HG02571 (cell line): Measurements from ENCODE around the gene TMEM141.

Experiments
- ATAC-seq: cut with Tn5 transposase; IDR thresholded peaks from one replicate; pipeline ENCODE4 v1.9.1; 2021; ENCODE audit warnings: mild to moderate bottlenecking, moderate library complexity; ENCODE audit not compliant: unreplicated experiment

Gene TMEM141

DNA sequence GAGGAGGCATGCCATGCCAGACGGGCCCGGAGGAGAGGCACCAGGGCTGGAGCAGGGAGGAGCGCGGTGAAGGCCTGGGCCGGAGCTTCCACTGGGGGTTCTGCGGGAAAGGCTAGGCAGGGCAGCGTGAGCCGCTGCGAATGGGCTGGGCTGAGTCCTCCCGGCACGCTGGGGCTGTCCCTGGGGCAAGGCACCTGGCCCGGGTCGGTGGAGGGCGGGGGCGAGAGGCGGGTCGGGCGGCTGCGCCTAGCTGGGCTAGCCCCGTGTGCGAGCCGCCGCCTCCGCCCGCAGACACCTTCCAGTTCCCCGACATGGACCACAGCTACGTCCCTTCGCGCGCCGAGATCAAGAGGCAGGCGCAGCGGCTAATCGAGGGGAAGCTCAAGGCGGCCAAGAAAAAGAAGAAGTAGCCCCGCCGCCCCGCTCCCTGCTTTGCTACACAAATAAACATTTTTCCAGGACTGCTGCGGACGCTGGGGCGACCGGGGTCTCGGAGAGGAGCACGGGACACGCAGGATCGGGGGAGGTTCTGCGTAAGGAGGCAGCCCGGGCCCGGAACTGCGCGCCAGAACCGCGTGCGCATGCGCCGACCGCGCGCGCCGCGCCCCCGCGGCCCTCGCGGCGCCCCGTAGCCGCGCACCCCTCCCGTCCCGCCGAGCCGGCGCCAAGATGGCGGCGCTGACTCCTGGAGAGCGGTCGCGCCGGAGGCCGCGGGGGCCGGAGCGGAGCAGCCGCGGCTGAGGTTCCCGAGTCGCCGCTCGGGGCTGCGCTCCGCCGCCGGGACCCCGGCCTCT is 16.3 kb downstream of the TMEM141 start, which contains the start of gene RABL6:
TSS of gene RABL6 (plus strand) at position 668 of the 794 bp plus-strand sequence. CDS start 249 bp downstream, outside the sequence.
- peak; percentile 71 for ATAC-seq

DNA sequence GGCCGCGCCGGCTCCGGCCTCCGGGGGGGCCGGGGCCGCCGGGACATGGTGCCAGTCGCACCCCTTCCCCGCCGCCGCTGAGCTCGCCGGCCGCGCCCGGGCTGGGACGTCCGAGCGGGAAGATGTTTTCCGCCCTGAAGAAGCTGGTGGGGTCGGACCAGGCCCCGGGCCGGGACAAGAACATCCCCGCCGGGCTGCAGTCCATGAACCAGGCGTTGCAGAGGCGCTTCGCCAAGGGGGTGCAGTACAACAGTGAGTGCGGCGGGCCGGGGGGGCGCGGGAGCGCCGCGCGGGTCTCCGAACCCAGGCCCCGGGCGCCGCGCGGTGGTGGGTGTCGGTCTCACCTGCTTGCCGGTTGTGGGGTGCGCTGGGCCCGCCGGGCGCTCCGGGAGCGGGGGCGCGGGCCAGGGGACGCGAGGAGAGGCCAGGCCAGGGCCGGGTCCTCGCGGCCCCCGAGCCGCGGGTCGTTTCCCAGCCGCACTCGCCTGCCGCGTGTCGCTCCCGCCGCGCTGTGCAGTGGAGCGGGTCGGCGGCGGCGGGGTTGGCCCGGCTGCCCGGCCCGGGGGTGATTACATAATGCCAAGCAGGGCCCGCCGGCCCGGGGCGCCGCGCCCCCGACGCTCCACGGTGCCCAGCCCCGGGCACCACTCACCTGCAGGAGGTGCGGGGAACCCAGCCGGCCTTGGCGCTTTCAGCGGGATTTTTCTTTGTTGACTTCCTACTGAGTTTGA is 17.1 kb downstream of the TMEM141 start:
- peak; percentile 29 for ATAC-seq

DNA sequence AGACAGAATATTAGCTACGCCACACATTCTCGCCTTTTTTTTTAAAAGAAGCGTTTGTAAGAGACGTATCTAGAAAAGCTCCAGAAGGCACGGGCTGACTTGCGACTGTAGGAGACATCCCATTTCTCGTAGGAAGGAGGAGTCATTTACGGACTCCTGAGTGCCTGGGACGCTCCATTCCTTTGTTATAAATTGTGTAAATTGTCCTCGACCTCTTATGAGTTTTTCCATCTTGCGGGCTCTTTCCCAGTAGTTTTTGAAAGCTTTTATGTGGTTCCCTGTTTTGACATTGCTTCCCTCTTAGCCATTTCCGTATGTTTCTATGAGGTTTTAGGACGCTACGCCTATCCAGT is 17.6 kb downstream of the TMEM141 start:
- ATAC-seq, result no peak

DNA sequence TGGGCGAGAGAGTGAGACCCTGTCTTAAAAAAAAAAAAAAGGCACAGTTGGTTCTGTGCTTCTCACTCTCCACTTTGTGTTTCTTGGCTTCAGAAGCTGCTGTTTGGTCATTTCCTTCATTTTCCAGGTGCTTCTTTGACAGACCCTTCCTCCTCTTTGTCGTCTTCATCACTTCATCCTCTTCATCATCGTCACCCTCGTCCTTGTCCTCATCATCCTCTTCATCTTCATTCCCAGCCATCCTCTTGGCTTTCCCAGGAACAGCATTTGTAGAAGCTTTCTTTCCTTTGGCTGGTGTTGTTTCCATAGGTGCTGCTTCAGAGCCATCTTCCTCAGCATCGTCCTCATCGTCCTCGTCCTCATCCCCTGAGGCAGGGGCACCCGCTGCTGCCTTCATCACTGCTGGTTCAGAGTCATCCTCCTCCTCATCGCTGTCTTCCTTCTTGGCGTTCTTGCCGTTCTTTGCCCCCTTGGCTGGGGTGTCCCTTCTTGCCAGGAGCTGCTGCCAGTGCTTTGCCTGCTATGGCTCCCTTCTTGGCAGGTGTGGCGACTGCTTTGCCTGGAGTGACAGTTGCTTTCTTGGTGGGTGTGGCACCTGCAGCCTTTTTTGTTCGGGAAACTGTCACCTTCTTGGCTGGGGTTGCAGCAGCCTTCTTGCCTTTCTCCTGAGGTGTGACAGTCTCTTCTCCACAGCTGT is 23.7 kb downstream of the TMEM141 start:
- ATAC-seq, result no peak

DNA sequence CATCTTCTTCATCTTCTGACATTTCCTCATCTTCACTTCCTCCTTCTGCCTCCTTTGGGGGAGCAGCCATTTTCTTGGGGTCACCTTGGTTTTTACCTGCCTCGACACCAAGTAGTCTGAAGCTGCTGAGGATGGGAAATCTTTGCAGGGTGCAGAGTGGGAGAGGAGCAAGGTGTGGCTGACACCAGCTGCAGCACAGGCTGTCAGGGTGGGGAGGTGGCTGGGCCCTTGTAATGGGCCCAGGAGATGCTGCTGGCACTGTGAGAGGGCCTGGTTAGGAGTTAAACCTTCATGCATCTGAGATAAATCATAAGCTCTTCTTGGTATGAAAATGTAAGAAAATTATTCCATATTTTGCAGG is 24.3 kb downstream of the TMEM141 start:
- no peak for ATAC-seq

DNA sequence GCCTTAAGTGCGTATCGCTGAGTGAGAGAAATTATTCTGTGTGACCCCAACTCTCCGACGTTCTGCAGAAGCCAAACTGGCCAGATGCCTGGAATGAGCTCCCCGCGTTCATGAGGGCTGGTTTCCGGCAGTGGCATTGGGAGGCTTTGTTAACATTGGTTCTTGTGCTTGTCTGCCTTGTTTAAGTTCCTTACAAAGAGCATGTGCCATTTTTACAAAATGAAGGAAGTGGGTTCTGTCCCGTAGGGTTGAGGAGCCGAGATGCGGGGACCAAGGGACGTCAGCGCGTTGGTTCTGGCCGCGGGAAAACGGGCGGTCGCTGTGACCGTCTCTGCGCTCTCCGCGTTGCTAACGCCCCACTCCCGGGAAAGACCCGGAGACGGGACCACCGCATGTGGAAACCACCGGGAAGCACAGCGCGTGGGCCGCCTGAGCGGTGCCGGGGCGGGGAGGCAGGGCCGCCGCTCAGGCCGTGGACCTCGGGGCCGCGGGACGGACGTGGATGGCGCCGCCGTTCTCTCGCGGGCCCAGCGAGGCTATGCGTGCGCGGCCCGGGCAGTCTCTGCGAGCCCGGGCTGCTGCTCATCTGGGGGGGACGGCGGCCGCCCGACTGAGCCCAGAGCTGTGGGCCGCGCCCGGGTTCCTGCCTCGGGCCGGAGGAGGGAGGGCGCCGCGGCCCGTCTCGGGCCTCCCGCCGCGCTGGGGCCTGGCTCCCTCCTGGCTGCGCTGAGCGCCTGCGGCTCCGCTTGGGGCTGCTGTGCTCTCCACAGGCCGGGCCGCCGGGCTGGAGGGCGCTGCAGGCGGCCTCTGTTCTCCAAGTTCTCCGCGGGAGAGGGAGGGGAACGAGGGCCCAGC is 30.1 kb downstream of the TMEM141 start:
- no peak for ATAC-seq

DNA sequence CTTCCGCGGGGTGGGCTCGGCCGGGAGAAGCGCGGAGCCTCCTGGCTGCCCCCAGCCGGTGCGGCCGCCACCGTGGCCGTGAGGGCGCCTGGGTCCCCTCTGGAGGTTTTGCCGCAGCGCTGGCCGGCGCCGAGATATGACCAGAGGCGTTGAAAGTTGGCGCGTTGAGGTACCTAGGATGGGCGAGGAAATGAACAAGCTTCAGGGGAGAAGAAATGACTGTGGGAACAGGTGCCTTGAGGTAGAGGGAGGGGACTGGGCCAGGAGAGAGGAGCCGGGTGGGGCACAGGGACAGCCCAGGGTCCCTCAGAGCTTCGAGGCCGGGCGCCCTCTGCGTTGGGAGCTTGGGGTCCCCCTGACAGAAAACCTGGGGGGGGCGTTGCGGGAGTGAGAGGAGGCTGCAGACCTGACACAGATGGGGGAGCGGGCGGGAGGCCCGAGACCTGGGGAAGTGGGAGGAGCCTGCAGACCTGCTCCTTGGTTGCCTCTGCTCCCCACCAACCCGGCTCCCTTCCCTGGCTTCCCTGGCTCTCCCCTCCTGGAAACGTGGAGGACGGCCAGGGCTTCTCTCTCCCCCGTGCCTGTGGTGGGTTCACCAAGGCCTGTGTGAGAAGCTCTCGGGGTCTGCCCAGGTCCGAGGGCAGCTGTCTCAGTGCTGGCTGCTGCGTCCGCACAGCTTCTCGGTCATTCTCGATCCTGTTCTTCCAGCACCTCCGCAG is 30.8 kb downstream of the TMEM141 start:
- ATAC-seq, result no peak

DNA sequence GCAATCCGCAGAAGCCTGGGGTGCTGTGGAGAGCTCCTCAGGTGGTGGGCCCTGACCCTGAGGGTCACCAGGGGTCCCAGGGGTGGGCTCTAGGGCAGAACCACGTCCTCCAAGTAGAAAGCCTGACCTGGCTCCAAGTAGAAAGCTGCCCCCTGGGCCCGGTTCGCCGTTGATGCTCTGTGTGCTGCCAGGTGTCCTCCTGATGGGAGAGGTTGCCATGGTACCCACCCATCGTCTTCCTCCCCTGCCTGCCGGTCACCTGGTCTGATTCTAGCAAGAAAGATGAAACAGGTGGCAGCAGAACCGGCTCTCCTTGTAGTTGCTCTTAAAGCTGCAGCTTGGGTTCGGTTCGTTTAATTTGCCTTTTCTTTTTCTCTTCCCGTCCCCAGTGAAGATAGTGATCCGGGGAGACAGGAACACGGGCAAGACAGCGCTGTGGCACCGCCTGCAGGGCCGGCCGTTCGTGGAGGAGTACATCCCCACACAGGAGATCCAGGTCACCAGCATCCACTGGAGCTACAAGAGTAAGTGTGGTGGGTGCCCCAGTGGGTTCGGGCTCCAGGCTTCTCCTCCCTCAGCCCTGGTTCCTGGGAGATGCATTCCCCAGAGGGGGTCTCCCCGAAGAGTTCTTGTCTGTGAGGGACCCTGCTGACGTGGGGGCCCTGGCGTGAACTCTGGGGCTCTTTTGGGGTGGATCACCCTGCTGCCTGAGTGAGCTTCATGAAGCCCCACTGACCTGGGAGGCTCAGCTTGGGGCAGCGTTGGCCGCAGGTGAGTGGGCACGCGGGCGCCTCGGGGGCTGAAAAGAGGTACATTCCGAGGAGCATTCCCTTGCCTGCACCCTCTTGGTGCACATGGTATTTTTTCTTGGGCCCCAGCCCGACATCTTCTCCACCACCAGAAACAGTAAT is 32.2 kb downstream of the TMEM141 start:
- ATAC-seq, result no peak

DNA sequence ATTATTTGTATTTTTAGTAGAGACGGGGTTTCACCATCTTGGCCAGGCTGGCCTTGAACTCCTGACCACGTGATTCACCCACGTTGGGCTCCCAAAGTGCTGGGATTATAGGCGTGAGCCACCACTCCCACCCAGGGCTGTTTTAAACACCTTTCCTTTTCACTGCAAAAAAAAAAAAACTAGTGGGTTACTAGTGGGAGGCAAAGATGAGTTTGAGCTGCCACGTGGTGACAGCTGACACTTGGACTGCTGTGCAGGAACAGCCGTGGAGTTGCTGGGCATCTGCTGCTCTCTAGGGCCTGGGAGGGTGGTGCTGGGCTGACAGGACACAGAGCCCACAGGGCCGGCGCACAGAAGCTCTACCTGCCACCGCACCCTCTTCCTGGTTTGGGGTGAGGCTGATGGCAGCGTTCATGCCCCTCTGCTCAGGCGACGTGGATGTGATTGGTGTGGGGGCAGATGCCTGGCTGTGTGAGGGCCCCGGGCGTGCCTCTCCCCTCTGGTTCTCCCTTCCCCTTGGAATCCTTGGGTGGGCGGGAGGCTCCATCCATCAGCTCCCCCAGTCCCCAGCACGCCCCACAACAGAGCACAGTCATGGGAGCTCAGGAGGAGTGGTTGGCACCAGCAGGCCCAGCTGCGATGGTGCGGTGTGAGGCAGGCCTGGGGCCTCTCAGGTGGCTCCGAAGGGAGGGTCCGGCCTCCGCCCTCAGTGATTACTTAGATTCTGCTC is 33.5 kb downstream of the TMEM141 start:
- ATAC-seq, result no peak

DNA sequence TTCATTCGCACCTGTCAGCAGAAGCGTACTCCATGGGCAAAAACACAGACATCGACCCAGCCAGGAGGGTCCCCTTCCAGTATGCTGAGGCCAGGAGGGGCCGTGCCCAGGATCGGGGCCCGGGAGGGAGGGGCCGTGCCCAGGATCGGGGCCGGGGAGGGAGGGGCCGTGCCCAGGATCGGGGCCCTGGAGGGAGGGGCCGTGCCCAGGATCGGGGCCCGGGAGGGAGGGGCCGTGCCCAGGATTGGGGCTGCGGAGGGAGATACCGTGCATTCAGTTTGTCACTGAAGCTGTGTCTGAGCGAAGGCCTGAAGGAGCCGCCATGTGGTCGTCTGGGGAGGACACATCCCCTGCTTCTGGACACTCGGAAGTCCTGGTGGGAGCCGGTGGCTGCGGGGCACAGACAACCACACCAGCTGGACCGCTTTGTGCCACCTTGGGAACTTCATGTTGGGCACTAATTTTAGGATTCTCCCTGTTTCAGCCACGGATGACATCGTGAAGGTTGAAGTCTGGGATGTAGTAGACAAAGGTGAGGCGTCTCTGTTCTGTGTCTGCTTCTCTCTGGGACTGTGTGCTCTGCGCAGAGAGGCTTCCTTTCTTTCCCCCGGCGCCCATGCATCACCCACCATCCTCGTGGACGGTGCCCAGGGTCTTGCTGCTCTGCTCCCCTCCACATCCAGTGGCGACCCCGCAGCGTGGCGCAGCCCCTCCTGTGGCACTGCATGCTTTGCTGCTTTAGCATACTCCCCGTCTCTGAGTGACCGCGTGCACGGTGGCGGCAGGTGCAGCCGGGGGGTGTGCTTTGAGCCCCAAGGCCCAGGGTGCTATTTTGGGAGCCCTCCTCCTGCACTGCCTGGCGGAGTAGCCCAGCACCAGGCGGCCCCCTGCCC is 34.4 kb downstream of the TMEM141 start:
- no peak for ATAC-seq

DNA sequence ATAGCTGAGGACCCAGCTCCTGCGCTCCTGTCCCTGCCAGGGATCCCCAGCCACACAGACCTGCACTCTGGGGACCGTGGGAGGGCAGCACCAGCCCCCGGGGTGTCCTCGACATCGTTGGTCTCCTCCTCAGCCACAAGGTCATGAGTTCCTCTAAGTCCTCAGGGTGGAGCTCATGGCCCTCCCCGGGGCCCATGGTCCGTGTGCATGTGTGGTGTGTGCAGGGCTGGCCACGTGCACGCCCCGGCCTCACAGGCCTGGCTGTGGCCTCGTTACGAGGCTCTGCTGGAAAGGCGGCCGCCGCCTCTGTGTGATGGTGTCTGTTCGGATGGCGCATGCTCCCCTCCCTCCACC is 35.0 kb downstream of the TMEM141 start:
- ATAC-seq, result no peak

DNA sequence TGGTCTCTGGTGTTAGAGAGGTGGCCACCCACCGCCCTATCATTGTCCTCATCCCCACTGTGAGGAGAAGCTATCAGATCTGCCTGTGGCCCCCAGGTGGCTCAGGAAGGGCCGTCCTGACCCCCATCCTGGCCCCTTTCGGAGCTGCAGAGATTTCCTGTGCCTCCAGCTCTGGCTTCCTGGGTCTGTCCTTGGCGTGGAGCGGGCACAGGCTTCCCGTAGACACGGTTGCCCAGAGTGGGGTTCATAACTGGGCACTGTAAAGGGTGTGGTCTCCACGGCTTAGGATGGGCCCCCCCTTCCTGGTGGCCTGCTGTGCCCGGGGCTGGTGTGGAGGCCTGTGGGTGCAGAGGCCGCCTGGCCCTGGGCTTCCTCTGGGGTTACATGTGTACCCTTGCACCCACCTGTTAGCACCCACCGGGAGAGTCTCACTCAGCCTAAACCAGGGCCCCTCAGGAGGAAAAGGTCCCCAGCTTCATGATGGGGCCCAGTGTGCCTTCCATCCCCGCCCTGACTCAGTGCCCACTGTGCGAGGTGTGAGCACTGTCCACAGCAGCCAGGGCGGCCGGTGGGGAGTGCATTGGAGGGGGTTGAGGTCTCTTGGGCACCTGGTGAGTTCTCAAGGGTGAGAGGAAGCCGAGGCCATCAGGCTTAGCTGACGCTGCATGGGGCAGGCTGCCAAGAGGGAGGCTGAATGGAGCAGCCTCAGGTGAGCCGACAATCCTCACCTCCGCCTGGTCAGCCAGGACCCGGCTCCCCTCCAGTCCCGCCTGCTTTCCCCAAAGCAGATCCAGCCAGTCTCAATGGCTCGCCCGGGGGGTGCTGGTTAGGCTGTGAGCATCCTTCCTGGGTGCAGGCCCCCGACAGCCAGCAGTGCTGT is 35.8 kb downstream of the TMEM141 start:
- ATAC-seq, result no peak

DNA sequence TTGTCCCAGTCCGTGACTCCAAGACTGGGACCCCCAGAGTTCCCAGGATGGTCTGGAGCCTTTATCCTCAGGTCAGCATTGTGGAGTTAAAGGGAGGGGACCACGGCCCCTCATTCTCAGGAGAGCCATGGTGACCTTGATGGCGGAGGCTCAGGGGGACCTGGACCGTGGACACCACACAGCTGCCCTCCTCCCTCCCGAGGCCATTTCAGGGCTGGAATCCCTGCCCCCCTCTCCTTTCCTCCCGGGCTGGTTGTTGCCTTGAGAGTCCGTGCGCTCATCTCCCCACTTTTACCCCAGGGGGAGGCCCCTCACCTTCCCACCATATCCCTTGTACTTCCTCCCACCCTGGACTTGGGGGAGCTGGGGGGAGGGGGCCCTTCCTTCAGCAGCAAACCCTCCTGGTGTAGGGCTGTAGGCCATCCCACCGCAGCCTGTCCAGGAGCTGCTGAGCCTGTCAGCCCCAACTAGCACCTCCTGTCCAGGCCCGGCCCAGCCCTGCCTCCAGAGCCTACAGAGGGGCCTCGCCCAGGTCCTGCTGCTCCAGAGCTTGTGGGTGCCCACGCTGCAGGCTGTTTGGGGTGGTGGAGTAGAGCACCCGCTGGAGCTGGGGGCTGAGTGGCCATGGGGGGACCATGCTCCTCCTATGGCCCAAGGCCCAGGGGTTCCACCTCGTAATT is 36.8 kb downstream of the TMEM141 start:
- no peak for ATAC-seq

DNA sequence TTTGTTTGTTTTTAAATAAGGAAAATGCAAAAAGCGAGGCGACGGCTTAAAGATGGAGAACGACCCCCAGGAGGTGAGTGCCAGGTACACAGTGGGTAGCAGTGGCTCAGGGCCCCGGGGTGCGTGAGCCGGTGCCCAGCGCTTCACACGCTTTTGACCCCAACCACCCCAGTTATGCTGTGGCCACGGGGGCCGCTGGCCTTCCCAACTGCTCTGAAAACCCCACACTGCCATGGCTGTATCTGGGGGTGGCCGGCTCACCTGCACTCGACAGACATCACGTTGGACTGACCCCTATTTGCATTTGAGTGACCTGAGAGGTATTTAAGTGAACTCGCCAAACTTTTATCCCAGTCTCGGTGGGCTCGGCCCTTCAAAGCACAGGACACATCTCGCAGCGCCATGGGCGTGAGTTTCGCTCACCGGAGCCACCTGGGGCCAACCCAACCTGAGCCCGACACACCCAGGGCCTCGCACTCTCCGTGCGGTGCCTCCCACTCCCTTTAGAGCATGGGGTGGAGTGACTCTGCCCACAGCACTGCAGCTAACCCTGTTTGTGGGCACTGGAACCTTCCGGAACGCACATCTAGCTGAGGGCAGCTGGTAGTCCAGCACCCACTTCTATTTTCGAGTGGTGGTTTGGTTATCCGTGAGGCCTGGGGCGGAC is 37.5 kb downstream of the TMEM141 start:
- ATAC-seq, result no peak

DNA sequence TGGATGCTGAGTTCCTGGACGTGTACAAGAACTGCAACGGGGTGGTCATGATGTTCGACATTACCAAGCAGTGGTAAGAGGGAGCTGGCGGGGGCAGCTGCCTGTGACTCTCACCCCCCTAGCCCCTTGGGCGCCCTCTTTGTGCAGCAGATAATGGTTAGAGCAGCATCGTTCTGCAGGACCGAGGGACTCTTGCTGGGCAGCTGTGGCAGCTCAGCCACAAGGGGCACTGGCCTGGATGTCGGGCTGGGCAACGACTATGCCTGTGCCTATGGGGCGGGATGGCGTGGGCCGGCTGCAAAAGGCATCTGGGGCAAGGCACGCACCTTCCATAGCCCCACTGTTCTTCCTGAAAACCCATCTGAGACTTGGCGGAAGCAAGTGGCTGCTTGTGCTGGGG is 38.3 kb downstream of the TMEM141 start:
- no peak for ATAC-seq
